ENCODE measurements around the gene TNS4.

GRCh38 chr17:40522961-40523310 lies 21.5 kb upstream of the TNS4 start:
- no peak for TF ChIP-seq POLR2A (IDR thresholded peaks at IDR 0.05; ENCODE audit: low read length)
- no peak for TF ChIP-seq GATA1 (IDR thresholded peaks at IDR 0.05; ENCODE audit: low read depth, low read length)

Measured in erythroblast (primary cell).